ENCODE results near the gene DHRS1. TPM values are rescaled to one million over a fixed set of nuclear protein-coding genes. Genes with fewer than 3 reads are reported as not detected.
A peak's percentile ranks its signal among the peaks of the same experiment; 100 is the strongest.

DHRS1 gene
- total RNA-seq, 4 donors from 2014 or later, result 49.0 to 101 (median 82.1) TPM

DNA sequence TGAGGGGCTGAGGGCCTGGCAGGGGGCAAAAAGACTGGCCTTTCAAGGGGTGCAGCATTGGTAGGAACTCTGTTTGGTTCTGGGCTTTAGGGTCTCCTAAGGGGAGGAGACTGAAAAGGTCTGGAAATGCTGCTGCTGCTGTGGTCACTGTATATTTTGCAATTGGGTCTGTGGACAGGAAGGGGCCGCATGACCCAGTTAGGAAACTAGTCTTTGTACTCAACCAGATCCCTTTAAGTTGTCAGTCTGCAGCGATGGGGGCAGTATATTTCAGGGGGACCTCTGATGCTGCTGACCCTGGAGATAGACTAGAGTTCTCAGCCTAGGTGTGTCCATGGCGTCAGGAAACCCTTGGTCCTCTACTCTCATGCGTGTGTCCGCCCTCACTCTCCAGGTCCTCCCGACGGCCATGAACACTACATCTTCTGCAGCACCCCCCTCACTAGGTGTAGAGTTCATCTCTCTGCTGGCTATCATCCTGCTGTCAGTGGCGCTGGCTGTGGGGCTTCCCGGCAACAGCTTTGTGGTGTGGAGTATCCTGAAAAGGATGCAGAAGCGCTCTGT lies 15.7 kb upstream of the DHRS1 start:
- H3K9me3 ChIP-seq, result no peaks in the 10 kb centered on the region
- H3K4me3 ChIP-seq, result no peak overlapping the region
- no peak for DNase-seq (ENCODE audit: low spot score in 2 of 2)
- TF ChIP-seq POLR2AphosphoS5 (IDR thresholded peaks at IDR 0.05) (no peak), POLR2A (IDR thresholded peaks at IDR 0.05) (no peak), EP300 (IDR thresholded peaks at IDR 0.05) (no peak)
- TF ChIP-seq, protein P1, sequence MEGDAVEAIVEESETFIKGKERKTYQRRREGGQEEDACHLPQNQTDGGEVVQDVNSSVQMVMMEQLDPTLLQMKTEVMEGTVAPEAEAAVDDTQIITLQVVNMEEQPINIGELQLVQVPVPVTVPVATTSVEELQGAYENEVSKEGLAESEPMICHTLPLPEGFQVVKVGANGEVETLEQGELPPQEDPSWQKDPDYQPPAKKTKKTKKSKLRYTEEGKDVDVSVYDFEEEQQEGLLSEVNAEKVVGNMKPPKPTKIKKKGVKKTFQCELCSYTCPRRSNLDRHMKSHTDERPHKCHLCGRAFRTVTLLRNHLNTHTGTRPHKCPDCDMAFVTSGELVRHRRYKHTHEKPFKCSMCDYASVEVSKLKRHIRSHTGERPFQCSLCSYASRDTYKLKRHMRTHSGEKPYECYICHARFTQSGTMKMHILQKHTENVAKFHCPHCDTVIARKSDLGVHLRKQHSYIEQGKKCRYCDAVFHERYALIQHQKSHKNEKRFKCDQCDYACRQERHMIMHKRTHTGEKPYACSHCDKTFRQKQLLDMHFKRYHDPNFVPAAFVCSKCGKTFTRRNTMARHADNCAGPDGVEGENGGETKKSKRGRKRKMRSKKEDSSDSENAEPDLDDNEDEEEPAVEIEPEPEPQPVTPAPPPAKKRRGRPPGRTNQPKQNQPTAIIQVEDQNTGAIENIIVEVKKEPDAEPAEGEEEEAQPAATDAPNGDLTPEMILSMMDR (IDR thresholded peaks at IDR 0.05), result no peak
- no peaks in the 10 kb centered on the region for H3K27me3 ChIP-seq
- H3K36me3 ChIP-seq, result no peaks in the 10 kb centered on the region
- H3K27ac ChIP-seq, result peak overlapping the region; percentile 64
- peaks cover 69% of the 10 kb centered on the region for H3K4me1 ChIP-seq
- 71% methylated on average over 10 of the region's 10 CpGs for WGBS

DNA sequence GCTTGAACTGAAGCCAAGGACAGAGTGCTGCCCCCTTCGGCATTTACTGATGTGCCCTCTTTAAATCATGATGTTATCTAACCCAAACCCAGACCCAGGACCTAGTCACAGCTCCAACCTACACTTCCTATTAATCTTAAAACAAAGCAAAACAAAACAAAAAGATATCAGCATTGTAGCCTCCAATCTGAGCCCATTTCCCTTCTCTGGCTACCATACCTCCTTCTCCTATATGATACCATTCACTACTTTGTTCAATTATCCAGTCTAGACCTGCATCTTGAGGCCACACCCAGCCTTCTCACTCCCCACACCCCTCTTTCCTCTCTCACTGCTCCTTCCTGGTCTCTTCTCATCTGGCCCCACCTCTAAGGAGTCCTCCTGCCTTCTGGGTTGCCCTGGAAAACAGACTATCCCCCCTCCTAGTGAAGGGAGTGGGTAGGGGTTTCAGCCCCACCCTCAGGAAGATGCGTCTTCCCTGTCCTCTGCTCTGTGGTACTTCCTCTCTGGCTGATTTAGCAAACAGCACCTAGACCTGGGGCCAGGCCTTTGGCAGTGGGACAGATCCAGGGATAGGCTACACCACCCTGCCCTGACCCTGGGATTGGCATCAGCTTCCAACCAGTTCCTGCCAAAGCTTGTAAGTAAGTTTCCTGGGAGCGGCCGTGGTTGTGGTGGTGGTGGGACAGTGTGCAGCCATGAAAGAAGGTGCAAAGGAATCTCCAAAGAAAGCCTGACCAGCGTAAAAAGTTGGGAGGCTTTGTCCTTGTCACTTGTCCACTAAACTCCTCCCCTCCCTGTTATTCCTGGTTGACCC lies 15.0 kb upstream of the DHRS1 start:
- DNase-seq (ENCODE audit: low spot score in 2 of 2), result no peak
- H3K4me1 ChIP-seq, result peaks cover 76% of the 10 kb centered on the region

DNA sequence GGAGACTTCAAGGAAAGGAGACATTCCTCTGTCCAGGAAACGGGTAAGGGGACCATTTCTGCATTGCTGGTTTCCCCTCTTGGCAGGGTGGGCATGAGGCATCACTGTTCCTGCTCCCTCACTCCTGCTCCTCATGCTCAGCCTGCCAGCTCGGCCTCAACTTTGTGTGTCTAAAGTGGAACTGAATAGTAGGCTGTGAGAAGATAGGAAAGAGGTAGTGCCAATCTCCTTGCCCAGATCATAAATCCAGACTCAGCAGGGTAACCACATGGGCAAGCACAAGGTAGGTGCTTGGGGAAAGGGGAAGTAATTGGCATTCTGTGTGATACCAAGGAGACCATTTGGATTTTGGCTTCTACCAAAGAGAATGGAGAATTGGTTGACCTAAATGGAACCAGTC lies 14.3 kb upstream of the DHRS1 start:
- H3K27me3 ChIP-seq, result no peaks in the 10 kb centered on the region
- H3K27ac ChIP-seq, result peak overlapping the region; percentile 64
- H3K36me3 ChIP-seq, result no peaks in the 10 kb centered on the region
- peaks cover 83% of the 10 kb centered on the region for H3K4me1 ChIP-seq
- H3K9me3 ChIP-seq, result no peaks in the 10 kb centered on the region
- TF ChIP-seq EP300 (IDR thresholded peaks at IDR 0.05) (no peak), POLR2AphosphoS5 (IDR thresholded peaks at IDR 0.05) (no peak), POLR2A (IDR thresholded peaks at IDR 0.05) (no peak)
- TF ChIP-seq, protein P1 (IDR thresholded peaks at IDR 0.05), result no peak
- H3K4me3 ChIP-seq, result no peak overlapping the region
- DNase-seq (ENCODE audit: low spot score in 2 of 2), result no peak
- WGBS, result 83% methylated on average over 1 of the region's 2 CpGs

More for the DNA sequence above, 15.0 kb upstream of the DHRS1 start:
- no peak overlapping the region for H3K4me3 ChIP-seq
- no peaks in the 10 kb centered on the region for H3K36me3 ChIP-seq
- H3K27ac ChIP-seq, result peak overlapping the region; percentile 64
- 41% methylated on average over 5 of the region's 5 CpGs for WGBS
- TF ChIP-seq EP300 (IDR thresholded peaks at IDR 0.05) (no peak), POLR2AphosphoS5 (IDR thresholded peaks at IDR 0.05) (no peak), POLR2A (IDR thresholded peaks at IDR 0.05) (no peak)
- TF ChIP-seq, protein P1 (IDR thresholded peaks at IDR 0.05), result no peak
- no peaks in the 10 kb centered on the region for H3K27me3 ChIP-seq
- H3K9me3 ChIP-seq, result no peaks in the 10 kb centered on the region

DNA sequence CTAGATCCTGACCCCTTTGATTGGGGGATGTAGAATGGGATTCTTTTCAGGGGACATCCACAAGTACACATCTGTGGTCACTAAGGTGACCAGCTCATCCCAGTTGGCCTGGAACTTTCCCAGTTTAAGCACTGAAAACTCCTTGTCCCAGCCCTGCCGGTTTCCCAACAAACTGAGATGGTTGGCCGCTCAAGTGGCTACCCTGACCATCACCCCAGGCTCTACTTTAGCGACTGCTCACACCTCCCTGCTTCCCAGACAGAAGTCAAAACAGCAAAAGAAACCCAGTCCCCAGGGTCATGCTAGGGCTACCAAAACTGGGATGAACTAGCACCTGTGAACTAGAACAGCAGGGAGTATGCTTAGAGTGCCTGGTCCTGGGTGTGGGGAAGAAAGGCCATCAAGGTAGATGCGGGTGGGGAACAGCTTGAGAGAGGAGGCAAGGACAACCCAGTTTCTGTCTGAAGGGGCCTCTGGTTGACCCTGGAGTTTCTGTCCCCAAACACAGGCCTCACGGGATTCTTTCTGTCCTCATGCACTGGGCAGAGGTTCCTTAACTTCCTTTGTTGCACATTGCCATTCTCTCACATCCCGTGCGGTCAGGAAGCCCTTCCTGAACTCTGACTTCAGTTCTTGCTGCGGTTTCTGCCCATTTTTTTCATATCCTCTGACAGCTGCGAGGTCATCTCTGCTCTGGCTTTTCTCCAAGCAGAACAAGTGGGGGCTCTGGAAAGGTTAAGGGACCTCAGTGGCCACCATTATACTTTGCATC lies 13.3 kb upstream of the DHRS1 start:
- peaks cover 93% of the 10 kb centered on the region for H3K4me1 ChIP-seq
- peak overlapping the region; percentile 63 for H3K4me3 ChIP-seq
- peak overlapping the region; percentile 9 for H3K27ac ChIP-seq
- no peak for TF ChIP-seq EP300 (IDR thresholded peaks at IDR 0.05)
- TF ChIP-seq POLR2A (IDR thresholded peaks at IDR 0.05), result no peak
- TF ChIP-seq, protein P1 (IDR thresholded peaks at IDR 0.05), result no peak
- TF ChIP-seq POLR2AphosphoS5 (IDR thresholded peaks at IDR 0.05), result no peak
- H3K36me3 ChIP-seq, result no peaks in the 10 kb centered on the region
- no peak for DNase-seq (ENCODE audit: low spot score in 2 of 2)
- 71% methylated on average over 9 of the region's 9 CpGs for WGBS
- no peaks in the 10 kb centered on the region for H3K9me3 ChIP-seq
- H3K27me3 ChIP-seq, result no peaks in the 10 kb centered on the region

All from suprapubic skin (tissue), 4 donors.